Measurements from ENCODE around the gene YOD1. TPM values are rescaled to one million over a fixed set of nuclear protein-coding genes. Genes with fewer than 3 reads are reported as not detected.

Gene YOD1
- total and polyA plus RNA-seq, 2 of the 4 experiments (the other 2 are of a cell fraction) = 1.8 to 5.4 TPM

GRCh38 chr1:207079706-207080241 is 28.8 kb upstream of the YOD1 start:
- Histone ChIP-seq H3K14ac (replicated peaks; ENCODE audit: low read depth, low read length) (no peak overlapping the region), H4K91ac (ENCODE audit: insufficient read depth, low read depth, low read length) (no peak overlapping the region), H2AK5ac (ENCODE audit: low read depth, low read length) (no peak overlapping the region), H3K79me1 (ENCODE audit: low read depth in 1 of 2, low read length in 2 of 2) (no peaks in the 10 kb centered on the region), H3K9me3 (ENCODE audit: control insufficient read depth, insufficient read depth, low read length) (no peaks in the 10 kb centered on the region), H4K8ac (ENCODE audit: low read depth in 2 of 2, low read length in 2 of 2) (no peak overlapping the region), H3K4me2 (ENCODE audit: low read depth, low read length) (no peak overlapping the region), H3K23ac (ENCODE audit: low read depth, low read length) (no peak overlapping the region), H3K27ac (ENCODE audit: insufficient read depth, low read length) (no peak overlapping the region), H3K4ac (ENCODE audit: low read depth, low read length) (no peak overlapping the region), H2BK15ac (ENCODE audit: low read depth, low read length) (no peak overlapping the region), H3K4me3 (ENCODE audit: insufficient read depth, low read depth, low read length) (no peak overlapping the region), H3K9ac (ENCODE audit: low read depth, low read length) (no peak overlapping the region), H3K36me3 (ENCODE audit: control insufficient read depth, insufficient read depth, low read length) (no peaks in the 10 kb centered on the region), H2AK9ac (replicated peaks; ENCODE audit: low read depth, low read length, poor library complexity) (no peak overlapping the region), H4K20me1 (ENCODE audit: insufficient read depth, low read length) (no peaks in the 10 kb centered on the region), H3K18ac (ENCODE audit: low read depth, low read length) (no peak overlapping the region), H3K4me1 (ENCODE audit: control insufficient read depth, insufficient read depth, low read length) (no peaks in the 10 kb centered on the region), H2BK5ac (ENCODE audit: low read depth, low read length, poor library complexity, severe bottlenecking) (no peak overlapping the region), H2BK20ac (ENCODE audit: low read depth, low read length) (no peak overlapping the region), H3K56ac (ENCODE audit: extremely low read depth, insufficient read depth, low read length) (no peak overlapping the region), H2BK120ac (ENCODE audit: low read depth, low read length) (no peak overlapping the region), H4K5ac (ENCODE audit: low read depth, low read length) (no peak overlapping the region), H2AFZ (replicated peaks; ENCODE audit: low read length, poor library complexity) (no peak overlapping the region), H3K27me3 (ENCODE audit: control insufficient read depth, insufficient read depth, low read length) (peaks cover 10% of the 10 kb centered on the region), H3K9me1 (ENCODE audit: insufficient read depth, low read length) (no peaks in the 10 kb centered on the region)
- dilution Hi-C loops (cut with HindIII; ENCODE audit: low sequenced_read_pairs, unreplicated experiment) = no loop called here
- in situ Hi-C loops (cut with MboI; ENCODE audit: low sequenced_read_pairs) = loop anchor here (5.0 kb wide), 1 partner anchor 48 kb away; no protein-coding TSS in a partner anchor
- intact Hi-C loops (cut with micrococcal nuclease) = loop anchor here (5.0 to 10.0 kb wide), 4 partner anchors 142 to 472 kb away; no protein-coding TSS in a partner anchor
- WGBS, 2 experiments (ENCODE audit: extremely low coverage in 2 of 2, insufficient read length in 1 of 2) = no CpG with 5 or more reads among the region's 6 CpGs
- TF ChIP-seq POLR2A (IDR thresholded peaks at IDR 0.05; ENCODE audit: low read depth, low read length) = no peak
- no peak for TF ChIP-seq FOS (IDR thresholded peaks at IDR 0.05; ENCODE audit: low read depth, low read length)
- no peak for TF ChIP-seq RFX5 (IDR thresholded peaks at IDR 0.05; ENCODE audit: low read depth, low read length)
- no peak for TF ChIP-seq USF2 (IDR thresholded peaks at IDR 0.05; ENCODE audit: low read depth, low read length)
- TF ChIP-seq BHLHE40 (IDR thresholded peaks at IDR 0.05; ENCODE audit: low read depth, low read length) = no peak
- TF ChIP-seq MXI1 (IDR thresholded peaks at IDR 0.05; ENCODE audit: borderline replicate concordance, low read depth, low read length) = no peak
- TF ChIP-seq RAD21 (IDR thresholded peaks at IDR 0.05; ENCODE audit: low read length) = no peak
- no peak for TF ChIP-seq CHD1 (IDR thresholded peaks at IDR 0.05; ENCODE audit: low read depth, low read length)
- ChIA-PET CTCF (interaction anchor here (0.5 to 1.3 kb wide), 2 partner anchors 15 to 326 kb away, joined by 3 read pairs; no protein-coding TSS in a partner anchor), POLR2A (ENCODE audit: unreplicated experiment) (no interaction called here)
- DNase-seq (no peak), ATAC-seq (ENCODE audit: low read depth) (no peak)
- BruUV-seq (replicated peaks) = no TSS peak

All from IMR-90 (cell line).